Duodenal mucosa (tissue), 2 donors: ENCODE data around the gene CLPSL1.

ENCODE experiments used
- H3K27ac ChIP-seq: one replicate; pipeline ENCODE4 v1.7.0; 2013; ENCODE audit warnings: low read depth, low read length
- H3K27me3 ChIP-seq, 2 donors: one replicate each; pipeline ENCODE4 v1.7.0; 2013; ENCODE audit warnings: low read length in 2 of 2, control low read depth in 1 of 2; ENCODE audit not compliant: insufficient read depth in 2 of 2, control insufficient read depth in 1 of 2
- H3K36me3 ChIP-seq, 2 donors: one replicate each; pipeline ENCODE4 v1.7.0; 2013; ENCODE audit warnings: low read length in 2 of 2, control low read depth in 1 of 2; ENCODE audit not compliant: insufficient read depth in 2 of 2, control insufficient read depth in 1 of 2
- H3K4me1 ChIP-seq, 2 donors: one replicate each; pipeline ENCODE4 v1.7.0; 2013; ENCODE audit warnings: low read length in 2 of 2, control low read depth in 1 of 2; ENCODE audit not compliant: insufficient read depth in 2 of 2, control insufficient read depth in 1 of 2
- H3K4me3 ChIP-seq, 2 donors: one replicate each; pipeline ENCODE4 v1.7.0; 2013; ENCODE audit warnings: low read length in 2 of 2, low read depth in 1 of 2
- H3K9ac ChIP-seq, 2 donors: one replicate each; pipeline ENCODE4 v1.7.0; 2013; ENCODE audit warnings: low read length in 2 of 2, low read depth in 1 of 2
- H3K9me3 ChIP-seq, 2 donors: one replicate each; pipeline ENCODE4 v1.7.0; 2013; ENCODE audit warnings: low read length in 2 of 2, control low read depth in 1 of 2; ENCODE audit not compliant: control insufficient read depth in 1 of 2

Gene CLPSL1

GRCh38 chr6:35810971-35811698 is 30.3 kb downstream of the CLPSL1 start:
- Histone ChIP-seq H3K4me3 (no peak overlapping the region), H3K27me3 (peaks cover 0 to 4% of the 10 kb centered on the region in 2 donors), H3K27ac (no peak overlapping the region), H3K9me3 (no peaks in the 10 kb centered on the region), H3K4me1 (no peaks in the 10 kb centered on the region), H3K36me3 (no peaks in the 10 kb centered on the region), H3K9ac (no peak overlapping the region)

- no peaks in the 10 kb centered on the region for H3K4me1 ChIP-seq
- no peak overlapping the region for H3K4me3 ChIP-seq
- H3K27ac ChIP-seq, result no peak overlapping the region
- no peaks in the 10 kb centered on the region for H3K9me3 ChIP-seq
- no peak overlapping the region for H3K9ac ChIP-seq
- no peaks in the 10 kb centered on the region for H3K27me3 ChIP-seq
- H3K36me3 ChIP-seq, result no peaks in the 10 kb centered on the region
Observed at GRCh38 chr6:35811699-35811995, 30.8 kb downstream of the CLPSL1 start.

GRCh38 chr6:35817515-35817914 is 36.7 kb downstream of the CLPSL1 start:
- Histone ChIP-seq H3K27me3 (no peaks in the 10 kb centered on the region), H3K9me3 (peaks cover 0 to 4% of the 10 kb centered on the region in 2 donors), H3K27ac (no peak overlapping the region), H3K4me1 (no peaks in the 10 kb centered on the region), H3K4me3 (no peak overlapping the region), H3K36me3 (no peaks in the 10 kb centered on the region), H3K9ac (no peak overlapping the region)

GRCh38 chr6:35823601-35824000 is 42.8 kb downstream of the CLPSL1 start:
- no peak overlapping the region for H3K4me3 ChIP-seq
- H3K27me3 ChIP-seq, result no peaks in the 10 kb centered on the region
- no peaks in the 10 kb centered on the region for H3K9me3 ChIP-seq
- no peak overlapping the region for H3K27ac ChIP-seq
- no peaks in the 10 kb centered on the region for H3K36me3 ChIP-seq
- no peaks in the 10 kb centered on the region for H3K4me1 ChIP-seq
- H3K9ac ChIP-seq, result no peak overlapping the region

- H3K9me3 ChIP-seq, result no peaks in the 10 kb centered on the region
- no peak overlapping the region for H3K27ac ChIP-seq
- no peak overlapping the region for H3K4me3 ChIP-seq
- no peaks in the 10 kb centered on the region for H3K4me1 ChIP-seq
- H3K27me3 ChIP-seq, result no peaks in the 10 kb centered on the region
- H3K36me3 ChIP-seq, result no peaks in the 10 kb centered on the region
- H3K9ac ChIP-seq, result no peak overlapping the region
Observed at GRCh38 chr6:35824552-35825192, 43.9 kb downstream of the CLPSL1 start.

GRCh38 chr6:35829306-35829705 is 48.5 kb downstream of the CLPSL1 start:
- H3K27me3 ChIP-seq, result no peaks in the 10 kb centered on the region
- H3K27ac ChIP-seq, result no peak overlapping the region
- H3K4me1 ChIP-seq, result no peaks in the 10 kb centered on the region
- peaks cover 3 to 8% of the 10 kb centered on the region in 2 donors for H3K36me3 ChIP-seq
- no peaks in the 10 kb centered on the region for H3K9me3 ChIP-seq
- H3K9ac ChIP-seq, result no peak overlapping the region
- no peak overlapping the region for H3K4me3 ChIP-seq

- Histone ChIP-seq H3K27ac (no peak overlapping the region), H3K9ac (no peak overlapping the region), H3K9me3 (no peaks in the 10 kb centered on the region), H3K4me1 (no peaks in the 10 kb centered on the region), H3K36me3 (peaks cover 8 to 27% of the 10 kb centered on the region in 2 donors), H3K4me3 (no peak overlapping the region), H3K27me3 (no peaks in the 10 kb centered on the region)
Observed at GRCh38 chr6:35831257-35832007, 50.6 kb downstream of the CLPSL1 start.

- Histone ChIP-seq H3K36me3 (peaks cover 14 to 42% of the 10 kb centered on the region in 2 donors), H3K4me3 (no peak overlapping the region), H3K27ac (no peak overlapping the region), H3K9me3 (no peaks in the 10 kb centered on the region), H3K9ac (no peak overlapping the region), H3K4me1 (no peaks in the 10 kb centered on the region), H3K27me3 (no peaks in the 10 kb centered on the region)
Observed at GRCh38 chr6:35833536-35833935, 52.7 kb downstream of the CLPSL1 start.
